HEK293T (cell line): ENCODE results near the gene FABP2.
"Not testable (repeated sequence)": the region's sequence is repeated elsewhere in the genome, so short reads cannot be mapped to it uniquely, and the experiment has no call there.

ENCODE experiments used
- BHLHE40 ChIP-seq: fragments of 450-650 bp; IDR thresholded peaks from 2 replicates; pipeline ENCODE4 v1.6.1; 2016; ENCODE audit warnings: mild to moderate bottlenecking, moderate library complexity, borderline replicate concordance
- CTBP1 ChIP-seq: fragments of 450-650 bp; IDR thresholded peaks from 2 replicates; pipeline ENCODE4 v1.6.1; 2016; ENCODE audit warnings: borderline replicate concordance
- ELF4 ChIP-seq: fragments of 450-650 bp; IDR thresholded peaks from 2 replicates; pipeline ENCODE4 v1.6.1; 2017; ENCODE audit warnings: antibody characterized with exemption
- FOXA1 ChIP-seq: fragments of 450-650 bp; IDR thresholded peaks from 2 replicates; pipeline ENCODE4 v1.6.1; 2016; ENCODE audit warnings: mild to moderate bottlenecking
- FOXK2 ChIP-seq: fragments of 450-650 bp; IDR thresholded peaks from 2 replicates; pipeline ENCODE4 v1.6.1; 2016; ENCODE audit warnings: mild to moderate bottlenecking
- FOXM1 ChIP-seq: fragments of 450-650 bp; IDR thresholded peaks from 2 replicates; pipeline ENCODE4 v1.6.1; 2017; ENCODE audit warnings: mild to moderate bottlenecking, borderline replicate concordance
- LEF1 ChIP-seq: fragments of 450-650 bp; IDR thresholded peaks from 2 replicates; pipeline ENCODE4 v1.6.1; 2017; ENCODE audit warnings: mild to moderate bottlenecking, borderline replicate concordance
- NFRKB ChIP-seq: fragments of 450-650 bp; IDR thresholded peaks from 2 replicates; pipeline ENCODE4 v1.6.1; 2016; ENCODE audit warnings: mild to moderate bottlenecking, moderate library complexity
- PKNOX1 ChIP-seq: fragments of 450-650 bp; IDR thresholded peaks from 2 replicates; pipeline ENCODE4 v1.6.1; 2016
- SP1 ChIP-seq: fragments of 450-650 bp; IDR thresholded peaks from 2 replicates; pipeline ENCODE4 v1.6.1; 2017
- SUZ12 ChIP-seq: fragments of 450-650 bp; IDR thresholded peaks from 2 replicates; pipeline ENCODE4 v1.6.1; 2016; ENCODE audit warnings: mild to moderate bottlenecking
- TARDBP ChIP-seq: fragments of 450-650 bp; IDR thresholded peaks from 2 replicates; pipeline ENCODE4 v1.6.1; 2016
- ZNF384 ChIP-seq: fragments of 450-650 bp; IDR thresholded peaks from 2 replicates; pipeline ENCODE4 v1.6.1; 2016

- not testable (repeated sequence) for TF ChIP-seq ZNF384, FOXM1, NFRKB, SP1, FOXK2, BHLHE40, SUZ12, PKNOX1, TARDBP, FOXA1, LEF1, ELF4, CTBP1
These were observed 41.4 kb upstream of the FABP2 start for GRCh38 chr4:119363372-119363771.
